ENCODE results near the gene GLDC.
"Not testable (repeated sequence)": the region's sequence is repeated elsewhere in the genome, so short reads cannot be mapped to it uniquely, and the experiment has no call there.

The GLDC gene

GRCh38 chr9:6664204-6664680, 18.7 kb upstream of the GLDC start:
- no peak for DNase-seq
- no peak for ATAC-seq

GRCh38 chr9:6660512-6660911, 15.0 kb upstream of the GLDC start:
- ATAC-seq (no peak), DNase-seq (no peak)

DNA sequence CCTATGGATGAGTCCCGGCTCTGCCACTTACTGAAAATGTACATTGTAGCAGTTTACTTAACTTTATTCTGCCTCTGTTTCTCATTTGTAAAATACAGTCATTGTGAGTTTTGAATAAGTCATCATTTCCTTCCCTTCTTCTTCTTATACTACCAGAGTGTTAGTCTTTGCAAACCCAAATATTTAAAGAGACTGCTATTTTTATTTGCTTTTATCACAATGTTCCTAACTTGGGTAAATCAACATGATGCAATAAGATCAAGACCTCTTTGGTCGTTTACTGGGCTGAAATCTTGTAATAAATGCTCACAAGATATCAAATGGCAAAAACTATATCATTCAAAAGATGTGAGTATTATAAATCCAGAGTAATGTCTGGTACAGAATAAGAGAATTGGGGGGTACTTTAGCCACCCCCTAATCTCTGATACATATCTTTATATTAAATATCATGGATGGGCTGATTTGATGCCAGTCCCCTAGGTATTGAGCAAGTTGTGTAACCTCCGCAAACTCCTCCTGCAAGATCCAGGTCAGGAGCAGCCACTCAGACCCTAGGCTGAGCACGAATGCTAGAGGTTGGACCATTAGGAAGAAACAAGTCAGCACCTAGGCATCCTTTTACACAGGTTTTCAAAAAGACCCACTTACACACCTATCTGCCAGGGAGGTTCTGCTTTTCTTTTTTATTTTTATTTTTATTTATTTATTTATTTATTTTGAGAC, 13.3 kb upstream of the GLDC start:
- DNase-seq = no peak
- no peak for ATAC-seq

DNA sequence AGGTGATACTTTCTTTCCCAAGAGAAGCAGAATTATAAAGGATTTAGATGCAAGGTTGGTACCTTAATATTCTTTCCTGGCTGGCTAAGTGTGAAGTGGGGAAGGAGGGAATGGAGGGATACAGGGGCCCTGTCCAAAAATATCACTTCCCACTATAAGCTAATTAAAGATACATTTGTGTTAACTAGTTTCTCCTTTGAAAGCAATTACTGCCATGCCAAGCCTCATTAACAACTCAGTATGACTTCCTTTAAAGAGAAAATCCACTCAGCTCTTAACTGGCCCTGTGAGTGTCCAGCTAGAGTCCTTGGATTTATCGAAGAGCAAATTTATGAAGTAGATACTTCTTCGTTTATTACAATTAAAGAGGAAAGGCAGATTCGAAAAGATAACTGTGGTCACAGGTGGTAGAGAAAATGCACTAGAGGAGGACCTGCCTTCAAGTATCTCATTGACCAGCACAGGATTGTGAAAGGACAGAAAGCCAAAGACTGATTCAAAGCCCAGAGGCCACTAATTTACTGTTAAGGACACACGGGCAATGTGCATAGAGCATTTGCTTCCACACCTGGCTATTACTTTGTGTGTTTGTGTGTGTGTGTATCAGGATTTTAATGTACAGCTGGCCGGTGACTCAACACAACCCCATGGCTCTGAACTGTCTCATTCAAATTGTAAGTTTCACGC, 11.2 kb upstream of the GLDC start:
- no peak for DNase-seq
- ATAC-seq = no peak

DNA sequence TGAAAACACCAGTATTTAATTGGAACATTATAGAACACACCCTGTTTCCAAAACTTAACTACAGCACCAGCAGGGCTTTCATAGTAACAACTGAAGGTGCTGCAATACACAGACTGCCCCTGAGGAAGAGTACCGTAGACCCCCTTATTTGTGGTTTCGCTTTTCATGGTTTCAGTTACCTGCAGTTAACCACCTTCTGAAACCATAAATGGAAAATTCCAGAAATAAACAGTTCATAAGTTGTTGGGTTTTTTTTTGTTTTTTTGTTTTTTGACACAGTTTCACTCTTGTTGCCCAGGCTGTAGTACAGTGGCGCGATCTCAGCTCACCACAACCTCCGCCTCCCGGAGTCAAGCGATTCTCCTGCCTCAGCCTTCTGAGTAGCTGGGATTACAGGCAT, 9.5 kb upstream of the GLDC start:
- DNase-seq = no peak

DNA sequence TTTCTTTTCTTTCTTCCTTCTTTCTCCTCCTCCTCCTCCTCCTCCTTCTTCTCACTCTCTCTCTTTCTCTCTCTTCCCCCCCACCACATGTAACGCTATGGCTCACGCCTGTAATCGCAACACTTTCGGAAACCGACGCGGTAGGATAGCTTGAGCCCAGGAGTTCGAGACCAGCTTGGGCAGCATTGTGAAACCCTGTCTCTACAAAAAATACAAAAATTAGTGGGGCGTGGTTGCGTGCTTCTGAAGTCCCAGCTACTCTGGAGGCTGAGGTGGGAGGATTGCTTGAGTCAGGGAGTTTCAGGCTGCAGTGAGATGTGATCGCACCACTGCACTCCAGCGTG, 736 bp upstream of the GLDC start:
- peak; percentile 9 for DNase-seq
- peak; percentile 44 for ATAC-seq

More for the DNA sequence above, 9.5 kb upstream of the GLDC start:
- no peak for ATAC-seq

DNA sequence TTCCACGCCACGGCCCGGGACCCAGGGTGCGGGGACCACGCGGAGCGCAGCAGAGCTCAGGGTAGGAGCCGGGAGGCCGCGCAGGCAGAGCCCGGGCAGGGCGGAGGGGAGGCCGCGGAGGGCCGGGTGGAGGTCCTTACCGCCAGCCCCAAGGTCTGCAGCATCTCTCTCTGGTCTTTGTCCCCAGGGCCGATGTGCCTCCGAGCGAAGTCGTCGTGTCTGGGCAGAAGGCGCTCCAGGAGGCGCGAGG, 499 bp downstream of the GLDC start:
- DNase-seq (peak; percentile 16), ATAC-seq (peak; percentile 52)

DNA sequence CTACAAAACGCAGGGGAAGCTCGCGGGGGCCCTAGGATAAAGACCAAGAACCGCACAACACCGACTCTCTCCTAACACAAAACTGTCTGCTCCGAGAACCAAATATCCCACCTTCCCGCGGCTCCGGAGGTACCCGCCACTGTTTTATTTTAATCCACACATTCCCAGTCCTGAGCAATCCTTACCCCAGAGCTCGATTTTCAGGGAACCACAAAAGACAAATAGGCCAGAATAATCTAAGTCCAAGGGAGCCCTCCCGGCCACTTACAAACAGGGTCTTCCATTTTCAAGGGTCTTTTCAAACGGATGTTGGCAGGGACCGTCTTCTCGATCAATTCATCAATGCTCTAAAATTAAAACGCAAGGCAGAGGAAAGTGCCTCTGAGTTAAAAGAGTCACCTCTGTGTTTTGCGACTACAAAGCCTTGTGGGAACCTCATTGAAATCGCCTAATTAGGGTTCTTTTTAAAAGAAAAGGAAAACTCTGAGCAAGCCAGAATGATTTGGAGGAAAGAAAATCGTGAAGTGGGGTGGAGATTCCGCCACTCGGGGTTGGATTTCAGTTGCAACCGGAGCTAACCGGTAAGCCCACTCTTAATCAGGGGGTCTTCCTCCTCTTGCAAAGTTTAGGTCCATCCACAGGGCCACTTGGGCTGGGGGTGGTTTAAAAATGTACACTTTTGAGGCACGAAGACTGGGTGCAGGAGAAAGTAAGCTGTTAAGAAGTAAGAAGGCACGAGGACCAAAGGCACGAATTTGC, 1.0 kb downstream of the GLDC start:
- ATAC-seq = no peak

DNA sequence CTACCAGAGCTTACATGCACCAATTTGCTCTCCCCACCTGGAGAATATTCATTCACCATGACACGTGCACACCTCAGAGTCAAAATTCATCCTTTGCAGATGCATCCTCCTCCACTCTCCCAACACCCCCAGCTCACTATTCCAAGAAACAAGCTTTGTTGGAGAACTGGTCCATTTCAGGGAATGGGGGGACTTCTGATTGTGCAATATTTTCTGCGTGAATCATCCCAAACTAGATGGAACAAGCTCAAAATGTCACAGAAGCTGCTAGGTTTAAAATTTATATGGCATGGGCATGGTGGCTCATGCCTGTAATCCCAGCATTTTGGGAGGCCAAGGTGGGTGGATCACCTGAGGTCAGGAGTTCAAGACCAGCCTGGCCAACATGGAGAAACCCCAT, 3.6 kb downstream of the GLDC start:
- ATAC-seq = no peak
- no peak for DNase-seq

More for the DNA sequence above, 1.0 kb downstream of the GLDC start:
- no peak for DNase-seq

GRCh38 chr9:6641561-6641960, 4.0 kb downstream of the GLDC start:
- ATAC-seq (no peak), DNase-seq (no peak)

GRCh38 chr9:6641056-6641455, 4.5 kb downstream of the GLDC start:
- ATAC-seq = no peak

DNA sequence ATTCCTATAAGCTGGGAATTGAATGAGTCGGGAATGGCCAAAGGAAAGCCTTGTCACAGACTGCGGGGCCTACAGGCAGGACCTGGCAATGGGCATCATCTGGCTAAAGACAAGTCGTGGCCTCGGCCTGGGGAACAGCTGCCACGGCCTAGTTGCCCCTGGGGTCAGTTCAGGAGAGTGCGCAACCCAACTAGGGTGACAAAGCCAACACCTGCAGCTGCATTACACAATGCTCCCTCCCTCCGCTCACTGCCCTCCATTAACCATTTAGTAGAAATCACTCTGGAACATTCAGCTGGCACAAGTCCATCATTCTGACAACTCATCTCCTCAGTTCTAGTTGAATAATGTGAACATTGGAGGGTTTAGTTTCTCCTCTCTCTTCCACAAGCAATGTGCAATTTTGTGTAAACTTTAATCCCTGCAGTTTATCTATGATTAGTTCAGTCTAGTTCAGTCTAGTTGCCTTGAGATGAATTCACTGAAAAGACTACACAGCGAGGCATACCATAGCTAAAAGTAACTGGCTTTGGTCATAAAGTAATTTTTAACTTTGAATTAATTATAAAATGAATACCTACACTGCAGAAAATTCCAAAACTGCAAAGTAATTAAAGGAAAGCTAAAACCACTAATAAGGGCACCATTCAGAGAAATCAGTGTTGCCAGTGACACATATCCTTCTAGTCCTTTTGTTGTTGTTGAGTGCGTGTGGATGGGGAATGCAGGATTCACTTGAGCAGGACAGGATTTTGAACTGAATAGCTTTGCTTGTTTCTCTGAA, 5.1 kb downstream of the GLDC start:
- DNase-seq (no peak), ATAC-seq (no peak)

More at GRCh38 chr9:6641056-6641455, 4.5 kb downstream of the GLDC start:
- no peak for DNase-seq

DNA sequence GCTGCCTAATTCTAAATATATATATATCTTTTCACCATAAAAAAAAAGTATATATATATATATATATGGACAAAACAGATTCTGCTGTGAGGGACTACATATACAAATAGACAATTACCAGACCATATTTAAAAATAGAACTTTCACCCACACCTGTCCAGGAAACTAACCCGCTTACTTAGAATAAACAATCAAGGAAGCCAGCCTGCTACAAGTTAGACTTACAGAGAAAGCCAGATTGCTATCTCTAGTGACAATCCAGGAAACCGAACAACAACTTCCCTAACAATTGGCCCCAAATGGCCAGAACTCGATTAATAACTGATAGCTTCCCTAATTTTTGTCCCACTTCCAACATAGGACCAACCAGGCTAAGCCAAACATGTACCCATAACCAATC, 5.9 kb downstream of the GLDC start:
- no peak for DNase-seq
- no peak for ATAC-seq

GRCh38 chr9:6634444-6634843, 11.1 kb downstream of the GLDC start:
- ATAC-seq (no peak), DNase-seq (no peak)

DNA sequence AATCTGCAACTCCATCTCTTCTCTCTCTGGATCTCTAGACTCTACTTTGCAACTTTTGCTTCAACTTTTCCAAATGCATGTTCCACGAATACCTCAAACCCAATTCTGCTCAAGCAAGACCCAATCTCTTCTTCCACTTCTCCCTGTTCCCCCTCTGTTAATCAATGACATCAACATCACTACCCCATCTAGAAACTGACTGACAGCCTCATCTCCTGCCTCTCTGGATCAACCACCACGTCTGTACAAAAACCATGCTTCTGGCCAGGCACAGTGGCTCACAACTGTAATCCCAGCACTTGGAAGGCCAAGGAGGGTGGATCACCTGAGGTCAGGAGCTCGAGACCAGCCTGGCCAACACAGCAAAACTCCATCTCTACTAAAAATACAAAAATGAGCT, 12.2 kb downstream of the GLDC start:
- DNase-seq (no peak), ATAC-seq (no peak)

DNA sequence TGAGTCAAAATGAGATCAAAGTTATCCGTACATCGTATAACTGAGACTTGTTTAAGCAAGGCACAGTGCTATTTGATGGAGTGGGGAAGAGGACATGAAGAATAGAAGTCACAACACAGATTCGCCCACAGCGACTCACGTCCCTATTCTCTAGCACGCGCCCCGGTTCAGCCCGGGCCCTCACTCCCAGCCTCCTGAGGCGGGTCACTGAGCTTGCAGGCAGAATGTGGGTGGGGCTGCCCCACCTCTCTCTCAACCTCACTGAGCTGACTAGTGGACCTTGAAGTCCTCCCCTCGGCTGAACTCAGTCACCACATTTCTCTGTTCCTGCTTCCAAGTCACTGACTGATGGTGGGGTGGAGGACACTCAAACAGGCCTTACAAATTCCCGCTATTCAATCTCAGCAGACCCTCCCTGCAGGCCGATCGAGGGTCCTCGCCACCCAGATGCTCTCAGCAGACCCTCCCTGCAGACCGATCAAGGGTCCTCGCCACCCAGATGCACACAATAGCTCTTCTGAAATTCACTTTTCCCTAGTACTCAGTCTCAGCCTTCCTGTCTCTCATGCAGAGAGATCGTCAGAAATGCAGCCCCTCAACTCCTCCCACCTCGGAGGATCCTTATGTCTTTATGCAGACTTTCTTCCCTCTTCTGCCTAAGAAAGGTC, 12.9 kb downstream of the GLDC start:
- DNase-seq (no peak), ATAC-seq (no peak)

DNA sequence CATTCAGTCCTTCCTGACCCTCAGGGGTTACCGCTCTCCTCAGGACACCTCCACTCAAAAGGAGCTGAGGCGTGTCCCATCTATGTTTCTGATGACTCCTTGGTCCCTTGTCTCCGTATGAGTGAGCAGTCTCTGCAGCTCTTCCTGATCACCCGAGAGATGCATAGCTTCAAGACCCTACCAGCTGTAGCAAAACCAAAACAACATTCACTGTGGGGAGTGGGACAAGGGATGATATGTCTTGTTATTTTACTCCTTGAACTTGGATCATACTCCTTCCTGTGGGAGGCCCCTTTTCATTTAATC, 14.4 kb downstream of the GLDC start:
- ATAC-seq = peak; percentile 30
- no peak for DNase-seq

GRCh38 chr9:6630502-6631206, 14.9 kb downstream of the GLDC start:
- ATAC-seq (peak; percentile 52), DNase-seq (no peak)

- ATAC-seq = no peak
- DNase-seq = no peak
Observed at GRCh38 chr9:6628704-6629103, 16.8 kb downstream of the GLDC start.

GRCh38 chr9:6625363-6625762, 20.2 kb downstream of the GLDC start:
- DNase-seq (no peak), ATAC-seq (no peak)

GRCh38 chr9:6622784-6623183, 22.7 kb downstream of the GLDC start:
- DNase-seq = not testable (repeated sequence)

DNA sequence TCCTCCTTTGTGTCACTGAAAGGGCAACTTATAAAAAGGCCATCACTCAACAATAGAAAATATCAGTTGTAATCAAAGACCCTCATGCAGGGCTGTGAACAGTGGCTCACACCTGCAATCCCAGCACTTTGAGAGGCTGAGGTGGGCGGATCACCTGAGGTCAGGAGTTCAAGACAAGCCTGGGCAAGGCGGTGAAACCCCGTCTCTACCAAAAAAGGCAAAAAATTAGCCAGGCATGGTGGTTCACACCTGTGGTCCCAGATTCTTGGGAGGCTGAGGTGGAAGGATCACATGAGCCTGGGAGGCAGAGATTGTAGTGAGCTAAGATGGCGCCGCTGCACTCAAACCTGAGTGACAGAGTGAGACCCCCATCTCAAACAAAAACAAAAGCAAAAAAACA, 24.7 kb downstream of the GLDC start:
- ATAC-seq (no peak), DNase-seq (no peak)

More at GRCh38 chr9:6622784-6623183, 22.7 kb downstream of the GLDC start:
- not testable (repeated sequence) for ATAC-seq
